KMS-11 (cell line): Measurements from ENCODE around the gene DCBLD1.
A peak's percentile ranks its signal among the peaks of the same experiment; 100 is the strongest.
"Not testable (repeated sequence)": the region's sequence is repeated elsewhere in the genome, so short reads cannot be mapped to it uniquely, and the experiment has no call there.

Source experiments
- H2AFZ ChIP-seq: fragments of 200-600 bp; sonication (generic); 2 replicates; pipeline ENCODE4 v1.6.1; 2016; ENCODE audit warnings: antibody characterized with exemption, mixed run types, low read depth
- H3K27ac ChIP-seq: fragments of 200-600 bp; sonication (generic); 2 replicates; pipeline ENCODE4 v1.6.1; 2016; ENCODE audit warnings: mild to moderate bottlenecking, mixed run types
- H3K27me3 ChIP-seq: fragments of 200-600 bp; sonication (generic); 2 replicates; pipeline ENCODE4 v1.6.1; 2017; ENCODE audit warnings: mild to moderate bottlenecking, low read depth, mixed run types, moderate library complexity; ENCODE audit not compliant: insufficient read depth
- H3K36me3 ChIP-seq: fragments of 200-600 bp; sonication (generic); 2 replicates; pipeline ENCODE4 v1.6.1; 2017; ENCODE audit warnings: mild to moderate bottlenecking, mixed run types; ENCODE audit not compliant: insufficient read depth
- H3K4me1 ChIP-seq: fragments of 200-600 bp; sonication (generic); 2 replicates; pipeline ENCODE4 v1.6.1; 2016; ENCODE audit warnings: mild to moderate bottlenecking, low read depth, mixed run types; ENCODE audit not compliant: poor library complexity, severe bottlenecking
- H3K4me2 ChIP-seq: fragments of 200-600 bp; sonication (generic); 2 replicates; pipeline ENCODE4 v1.7.0; 2016; ENCODE audit warnings: mild to moderate bottlenecking, mixed run types
- H3K4me3 ChIP-seq: fragments of 200-600 bp; sonication (generic); IDR thresholded peaks from 2 replicates; pipeline ENCODE4 v1.6.1; 2017; ENCODE audit warnings: low read depth, low read length, mixed read lengths; ENCODE audit not compliant: insufficient read depth
- H3K79me2 ChIP-seq: fragments of 200-600 bp; sonication (generic); 2 replicates; pipeline ENCODE4 v1.6.1; 2016; ENCODE audit warnings: low read depth, mixed run types; ENCODE audit not compliant: insufficient read depth
- H3K9ac ChIP-seq: fragments of 200-600 bp; sonication (generic); 2 replicates; pipeline ENCODE4 v1.6.1; 2016; ENCODE audit warnings: mild to moderate bottlenecking, mixed run types
- H4K20me1 ChIP-seq: fragments of 200-600 bp; sonication (generic); 2 replicates; pipeline ENCODE4 v1.6.1; 2016; ENCODE audit warnings: mild to moderate bottlenecking, mixed run types; ENCODE audit not compliant: insufficient read depth
- TF ChIP-seq, protein P1 (sequence below): fragments of 200-600 bp; sonication (generic); conservative IDR thresholded peaks from 2 replicates; pipeline ENCODE4 v1.6.1; 2017; ENCODE audit warnings: low read depth, mild to moderate bottlenecking, antibody characterized with exemption, low read length, moderate library complexity, mixed read lengths

Gene DCBLD1

DNA sequence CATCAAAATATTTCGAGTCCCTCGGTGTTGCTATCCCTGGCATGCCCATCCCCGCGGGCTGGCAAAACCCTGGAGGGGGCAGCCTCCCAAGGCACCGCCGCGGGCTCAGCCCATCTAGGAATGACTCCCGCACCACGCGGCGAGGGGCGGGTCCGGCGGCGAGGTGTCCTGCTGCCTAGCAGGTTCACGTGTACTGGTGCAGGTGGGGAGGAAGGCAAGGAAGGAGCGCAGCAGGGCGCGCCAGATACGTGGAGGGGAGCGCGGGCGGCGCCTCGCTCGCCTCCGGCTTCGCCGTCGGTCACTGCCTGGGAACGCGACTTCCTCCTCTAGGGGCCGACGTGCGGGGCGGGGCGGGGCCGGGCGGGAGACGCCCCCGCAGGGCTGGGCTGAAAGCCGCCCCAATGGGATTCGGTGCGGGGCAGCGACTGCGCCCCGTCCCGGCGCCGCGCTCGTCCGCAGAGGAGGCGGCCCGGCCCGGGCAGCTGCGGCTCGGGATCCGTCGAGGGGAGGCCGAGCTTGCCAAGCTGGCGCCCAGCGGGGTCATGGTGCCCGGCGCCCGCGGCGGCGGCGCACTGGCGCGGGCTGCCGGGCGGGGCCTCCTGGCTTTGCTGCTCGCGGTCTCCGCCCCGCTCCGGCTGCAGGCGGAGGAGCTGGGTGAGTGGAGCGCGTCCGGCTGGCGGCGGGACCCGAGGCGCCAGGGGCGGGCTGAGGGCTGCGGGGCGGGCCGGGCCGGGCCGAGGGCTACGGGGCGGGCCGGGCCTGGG is at the start of gene DCBLD1:
Gene DCBLD1, plus strand, starts transcription at position 435 of the 764 bp plus-strand sequence. Its CDS starts 108 bp downstream, at position 543.
- H3K9ac ChIP-seq = peak within 1 kb of the TSS; percentile 56; the same call in 1 of the 2 replicates
- TF ChIP-seq, protein P1, sequence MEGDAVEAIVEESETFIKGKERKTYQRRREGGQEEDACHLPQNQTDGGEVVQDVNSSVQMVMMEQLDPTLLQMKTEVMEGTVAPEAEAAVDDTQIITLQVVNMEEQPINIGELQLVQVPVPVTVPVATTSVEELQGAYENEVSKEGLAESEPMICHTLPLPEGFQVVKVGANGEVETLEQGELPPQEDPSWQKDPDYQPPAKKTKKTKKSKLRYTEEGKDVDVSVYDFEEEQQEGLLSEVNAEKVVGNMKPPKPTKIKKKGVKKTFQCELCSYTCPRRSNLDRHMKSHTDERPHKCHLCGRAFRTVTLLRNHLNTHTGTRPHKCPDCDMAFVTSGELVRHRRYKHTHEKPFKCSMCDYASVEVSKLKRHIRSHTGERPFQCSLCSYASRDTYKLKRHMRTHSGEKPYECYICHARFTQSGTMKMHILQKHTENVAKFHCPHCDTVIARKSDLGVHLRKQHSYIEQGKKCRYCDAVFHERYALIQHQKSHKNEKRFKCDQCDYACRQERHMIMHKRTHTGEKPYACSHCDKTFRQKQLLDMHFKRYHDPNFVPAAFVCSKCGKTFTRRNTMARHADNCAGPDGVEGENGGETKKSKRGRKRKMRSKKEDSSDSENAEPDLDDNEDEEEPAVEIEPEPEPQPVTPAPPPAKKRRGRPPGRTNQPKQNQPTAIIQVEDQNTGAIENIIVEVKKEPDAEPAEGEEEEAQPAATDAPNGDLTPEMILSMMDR = no peak
- H3K36me3 ChIP-seq = no peaks in the 10 kb centered on the region
- no peak within 1 kb of the TSS for H3K4me3 ChIP-seq
- H3K4me1 ChIP-seq = peaks cover 9% of the 10 kb centered on the region
- H4K20me1 ChIP-seq = no peaks in the 10 kb centered on the region
- H2AFZ ChIP-seq = peak within 1 kb of the TSS; percentile 88
- H3K27ac ChIP-seq = peak within 1 kb of the TSS; percentile 20; the same call in 1 of the 2 replicates
- no peaks in the 10 kb centered on the region for H3K27me3 ChIP-seq
- H3K79me2 ChIP-seq = no peaks in the 10 kb centered on the region
- peak within 1 kb of the TSS; percentile 72 for H3K4me2 ChIP-seq

DNA sequence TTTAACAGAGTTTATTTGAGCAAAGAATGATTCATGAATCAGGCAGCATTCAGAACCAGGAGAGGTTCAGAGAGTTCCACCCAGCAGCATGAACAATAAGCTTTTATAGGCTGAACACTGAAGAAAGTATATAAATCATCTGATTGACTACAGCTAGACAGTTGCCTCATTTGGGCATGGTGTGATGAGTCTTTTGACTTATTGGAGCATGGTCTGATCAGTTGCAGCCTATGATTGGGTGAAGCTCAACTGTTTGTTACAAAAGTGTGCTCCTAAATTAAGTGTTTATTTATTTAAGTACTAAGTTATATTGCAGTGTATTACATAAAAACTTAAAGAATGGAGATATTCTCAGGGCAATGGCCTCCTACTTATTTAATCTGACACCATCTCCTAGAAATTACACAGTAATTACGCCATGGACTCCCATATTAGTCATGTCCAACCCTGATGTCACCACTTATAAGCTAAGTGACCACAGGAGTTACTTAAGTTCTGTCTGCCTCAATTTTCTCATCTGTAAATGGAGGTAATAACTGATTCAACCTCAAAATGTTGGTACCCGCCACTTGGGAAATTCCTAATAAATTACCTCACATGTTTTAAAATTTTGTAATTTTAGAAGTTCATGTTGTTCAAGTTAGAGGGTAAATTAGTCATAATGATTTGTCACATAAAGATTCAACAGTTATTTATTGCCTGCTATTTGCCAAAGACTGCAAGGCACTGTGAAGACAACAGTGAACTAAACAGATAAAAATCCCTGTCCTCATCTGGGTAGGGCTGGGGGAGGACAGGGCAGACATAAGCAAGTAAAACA is 41.6 kb upstream of the DCBLD1 start:
- no peaks in the 10 kb centered on the region for H3K27me3 ChIP-seq
- no peaks in the 10 kb centered on the region for H3K4me1 ChIP-seq
- TF ChIP-seq, protein P1 = no peak
- H3K79me2 ChIP-seq = no peaks in the 10 kb centered on the region
- no peak overlapping the region for H2AFZ ChIP-seq
- H3K36me3 ChIP-seq = no peaks in the 10 kb centered on the region
- no peaks in the 10 kb centered on the region for H4K20me1 ChIP-seq
- no peak overlapping the region for H3K4me2 ChIP-seq
- H3K4me3 ChIP-seq = no peak overlapping the region
- H3K9ac ChIP-seq = no peak overlapping the region
- H3K27ac ChIP-seq = no peak overlapping the region

DNA sequence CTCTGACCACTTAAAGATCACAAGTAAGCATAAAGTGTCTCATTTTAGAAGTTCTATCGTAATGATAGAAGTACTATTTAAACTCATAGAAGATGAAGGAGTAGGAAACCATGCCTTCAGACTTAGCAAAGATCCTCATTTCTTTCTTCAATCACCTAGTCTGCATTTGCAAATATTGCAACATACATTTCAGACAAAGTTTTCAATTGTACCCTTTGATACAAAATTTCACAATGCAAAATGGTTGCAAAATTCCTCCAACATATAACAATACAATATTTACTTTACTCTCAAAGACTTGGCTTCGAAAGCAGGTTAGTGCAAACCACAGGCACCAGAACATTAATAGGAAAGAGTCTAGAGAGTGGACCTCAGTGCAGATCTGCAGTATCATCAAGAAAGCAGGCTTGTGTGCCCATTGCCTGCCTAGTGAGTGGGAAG is 40.6 kb upstream of the DCBLD1 start:
- no peaks in the 10 kb centered on the region for H3K79me2 ChIP-seq
- no peaks in the 10 kb centered on the region for H3K4me1 ChIP-seq
- no peak overlapping the region for H2AFZ ChIP-seq
- no peak overlapping the region for H3K4me3 ChIP-seq
- no peak overlapping the region for H3K9ac ChIP-seq
- H3K4me2 ChIP-seq = no peak overlapping the region
- H4K20me1 ChIP-seq = no peaks in the 10 kb centered on the region
- H3K36me3 ChIP-seq = no peaks in the 10 kb centered on the region
- TF ChIP-seq, protein P1 = no peak
- H3K27ac ChIP-seq = no peak overlapping the region
- H3K27me3 ChIP-seq = no peaks in the 10 kb centered on the region

DNA sequence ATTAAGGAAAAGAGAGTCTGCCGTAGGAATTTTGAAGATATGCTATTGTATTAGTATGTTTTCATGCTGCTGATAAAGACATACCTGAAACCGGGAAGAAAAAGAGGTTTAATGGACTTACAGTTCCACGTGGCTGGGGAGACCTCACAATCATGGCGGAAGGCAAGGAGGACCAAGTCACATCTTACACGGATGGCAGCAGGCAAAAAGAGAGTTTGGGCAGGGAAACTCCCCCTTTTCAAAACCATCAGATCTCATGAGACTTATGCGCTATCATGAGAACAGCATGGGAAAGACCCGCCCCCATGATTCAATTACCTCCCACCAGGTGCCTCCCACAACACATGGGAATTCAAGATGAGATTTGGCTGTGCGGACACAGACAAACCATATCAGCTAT is 40.2 kb upstream of the DCBLD1 start:
- H3K27me3 ChIP-seq, H3K9ac ChIP-seq, H3K79me2 ChIP-seq, H3K4me3 ChIP-seq, H3K27ac ChIP-seq, H2AFZ ChIP-seq, H3K4me2 ChIP-seq, H4K20me1 ChIP-seq, H3K36me3 ChIP-seq, H3K4me1 ChIP-seq: not testable (repeated sequence)

DNA sequence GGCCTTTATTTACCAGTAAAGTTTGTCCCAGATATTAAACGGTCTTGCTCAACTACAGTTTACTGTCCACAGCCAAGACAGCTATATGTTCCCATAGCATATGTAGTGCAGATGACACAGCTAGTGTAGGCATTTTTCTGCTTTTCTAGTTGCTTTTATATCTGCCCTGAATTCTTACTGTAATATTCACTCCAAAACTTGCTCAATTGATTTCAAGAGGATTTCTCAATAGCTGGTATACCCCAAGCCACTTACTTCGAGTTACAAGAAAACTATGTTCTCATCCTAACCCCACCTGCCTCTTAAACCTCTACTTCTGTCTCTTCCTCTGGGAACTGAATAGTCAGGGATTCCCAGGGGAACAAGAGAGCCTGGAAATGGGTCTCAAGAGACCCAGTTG is 37.9 kb upstream of the DCBLD1 start:
- Histone ChIP-seq H3K4me1 (no peaks in the 10 kb centered on the region), H3K4me3 (no peak overlapping the region), H2AFZ (no peak overlapping the region), H3K27ac (no peak overlapping the region), H3K27me3 (no peaks in the 10 kb centered on the region), H3K4me2 (no peak overlapping the region), H3K9ac (no peak overlapping the region), H4K20me1 (no peaks in the 10 kb centered on the region), H3K79me2 (no peaks in the 10 kb centered on the region), H3K36me3 (no peaks in the 10 kb centered on the region)
- TF ChIP-seq, protein P1 = no peak
